NT2/D1 (cell line): Measurements from ENCODE around the gene RAB17.

ENCODE experiments used
- SUZ12 ChIP-seq: IDR thresholded peaks from 2 replicates; pipeline ENCODE4 v1.6.1; 2011; ENCODE audit not compliant: insufficient read length, insufficient read depth; ENCODE audit errors: extremely low read depth
- ZNF274 ChIP-seq: IDR thresholded peaks from 2 replicates; pipeline ENCODE4 v1.6.1; 2011; ENCODE audit warnings: mild to moderate bottlenecking, low read depth, low read length

GRCh38 chr2:237600205-237600846 lies 9.8 kb upstream of the RAB17 start:
- TF ChIP-seq SUZ12 = no peak
- TF ChIP-seq ZNF274 = no peak
